Endothelial cell of umbilical vein (primary cell): ENCODE results near the gene PCDHGA1.

ENCODE experiments used
- EZH2 ChIP-seq: IDR thresholded peaks from 2 replicates; pipeline ENCODE4 v1.6.1; 2012; ENCODE audit warnings: borderline replicate concordance, low read depth, mild to moderate bottlenecking, moderate library complexity, low read length, inconsistent platforms; ENCODE audit not compliant: severe bottlenecking
- FOS ChIP-seq: IDR thresholded peaks from 2 replicates; pipeline ENCODE4 v1.6.1; 2011; ENCODE audit warnings: mild to moderate bottlenecking, low read length, moderate library complexity, borderline replicate concordance; ENCODE audit not compliant: insufficient read depth
- JUN ChIP-seq: IDR thresholded peaks from 2 replicates; pipeline ENCODE4 v1.6.1; 2011; ENCODE audit warnings: borderline replicate concordance, low read depth; ENCODE audit not compliant: insufficient read length, insufficient read depth
- POLR2A ChIP-seq: IDR thresholded peaks from 2 replicates; pipeline ENCODE4 v1.6.1; 2012; ENCODE audit warnings: low read depth, mild to moderate bottlenecking, control low read depth, low read length
- POLR2AphosphoS5 ChIP-seq: IDR thresholded peaks from 2 replicates; pipeline ENCODE4 v1.6.1; 2012; ENCODE audit warnings: low read depth, mild to moderate bottlenecking, control low read depth, low read length, moderate library complexity; ENCODE audit not compliant: insufficient read depth
- TF ChIP-seq, protein P1 (sequence below): IDR thresholded peaks from 2 replicates; pipeline ENCODE4 v1.6.1; 2011; ENCODE audit not compliant: insufficient read depth, insufficient read length
- TF ChIP-seq, protein P2 (sequence below), 2 donors: IDR thresholded peaks; 1 replicate in 1 of 2; 2 replicates in 1 of 2; pipeline ENCODE4 v1.5.1; 2011; ENCODE audit warnings: low read length in 2 of 2, mild to moderate bottlenecking in 2 of 2, moderate library complexity in 2 of 2, control low read depth in 1 of 2, inconsistent platforms in 1 of 2, low read depth in 1 of 2; ENCODE audit not compliant: insufficient read depth in 1 of 2; ENCODE audit errors: extremely low read depth in 1 of 2

GRCh38 chr5:141527426-141527825, 197.1 kb downstream of the PCDHGA1 start:
- no peak for TF ChIP-seq POLR2AphosphoS5
- no peak for TF ChIP-seq POLR2A
- TF ChIP-seq, protein P1, sequence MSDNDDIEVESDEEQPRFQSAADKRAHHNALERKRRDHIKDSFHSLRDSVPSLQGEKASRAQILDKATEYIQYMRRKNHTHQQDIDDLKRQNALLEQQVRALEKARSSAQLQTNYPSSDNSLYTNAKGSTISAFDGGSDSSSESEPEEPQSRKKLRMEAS = no peak
- TF ChIP-seq, protein P2, sequence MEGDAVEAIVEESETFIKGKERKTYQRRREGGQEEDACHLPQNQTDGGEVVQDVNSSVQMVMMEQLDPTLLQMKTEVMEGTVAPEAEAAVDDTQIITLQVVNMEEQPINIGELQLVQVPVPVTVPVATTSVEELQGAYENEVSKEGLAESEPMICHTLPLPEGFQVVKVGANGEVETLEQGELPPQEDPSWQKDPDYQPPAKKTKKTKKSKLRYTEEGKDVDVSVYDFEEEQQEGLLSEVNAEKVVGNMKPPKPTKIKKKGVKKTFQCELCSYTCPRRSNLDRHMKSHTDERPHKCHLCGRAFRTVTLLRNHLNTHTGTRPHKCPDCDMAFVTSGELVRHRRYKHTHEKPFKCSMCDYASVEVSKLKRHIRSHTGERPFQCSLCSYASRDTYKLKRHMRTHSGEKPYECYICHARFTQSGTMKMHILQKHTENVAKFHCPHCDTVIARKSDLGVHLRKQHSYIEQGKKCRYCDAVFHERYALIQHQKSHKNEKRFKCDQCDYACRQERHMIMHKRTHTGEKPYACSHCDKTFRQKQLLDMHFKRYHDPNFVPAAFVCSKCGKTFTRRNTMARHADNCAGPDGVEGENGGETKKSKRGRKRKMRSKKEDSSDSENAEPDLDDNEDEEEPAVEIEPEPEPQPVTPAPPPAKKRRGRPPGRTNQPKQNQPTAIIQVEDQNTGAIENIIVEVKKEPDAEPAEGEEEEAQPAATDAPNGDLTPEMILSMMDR (IDR thresholded peaks at IDR 0.05; ENCODE audit: extremely low read depth in 1 of 2, insufficient read depth in 1 of 2, low read depth in 1 of 2, low read length in 2 of 2) = no peak
- TF ChIP-seq JUN = no peak
- TF ChIP-seq EZH2 = no peak
- no peak for TF ChIP-seq FOS
